GM12878 (cell line): ENCODE results near the gene TYRP1. TPM values are rescaled to one million over a fixed set of nuclear protein-coding genes. Genes with fewer than 3 reads are reported as not detected.

Experiments used
- ATAC-seq: fragments of 200-7000 bp; cut with Tn5 transposase; 3 replicates; pipeline ENCODE4 v1.9.1; 2020; ENCODE audit warnings: mild to moderate bottlenecking, moderate library complexity
- BruUV-seq: library from RNA; stranded (reverse); fragments of 400-500 nt; replicated peaks from 2 replicates; lab custom pipeline; 2021; lab: Mats Ljungman, UMichigan
- CTCF ChIA-PET: fragments of 300-600 bp; sonication (Branson Sonifier 250); formaldehyde crosslinking; extraction: SDS; loops from one replicate; lab custom pipeline; 2021; ENCODE audit warnings: inconsistent platforms; lab: Yijun Ruan, JAX
- POLR2A ChIA-PET: fragments of 350-600 bp; formaldehyde crosslinking; extraction: SDS; loops from one replicate; lab custom pipeline; 2021; ENCODE audit warnings: inconsistent platforms; lab: Charles Lee
- RAD21 ChIA-PET: fragments of 300-600 bp; sonication (Branson Sonifier 250); formaldehyde crosslinking; loops from one replicate; lab custom pipeline; 2023; ENCODE audit warnings: antibody characterized with exemption; ENCODE audit not compliant: unreplicated experiment; lab: Charles Lee
- SMC1A ChIA-PET: fragments of 300-600 bp; sonication (Branson Sonifier 250); formaldehyde crosslinking; loops from one replicate; lab custom pipeline; 2023; ENCODE audit not compliant: unreplicated experiment, uncharacterized antibody; lab: Charles Lee
- DNase-seq: peaks from one replicate; pipeline ENCODE4 v3.0.0-alpha.2; 2011; ENCODE audit warnings: low read depth, low spot score
- FAIRE-seq: peaks from 3 replicates; lab custom pipeline; 2011; peaks lifted over from hg19 to GRCh38; lab: Jason Lieb, UNC
- H2AFZ ChIP-seq: 2 replicates; pipeline ENCODE4 v1.6.0; 2011; ENCODE audit warnings: low read depth, low read length, control low read depth; ENCODE audit not compliant: control insufficient read depth
- H3K27ac ChIP-seq: 2 replicates; pipeline ENCODE4 v1.5.1; 2011; ENCODE audit warnings: control low read depth; ENCODE audit not compliant: control insufficient read depth, insufficient read depth
- H3K27me3 ChIP-seq, 2 experiments: replicated peaks in 1 of 2; 2 replicates each; pipeline versions ENCODE4 v1.6.0 to v1.6.1; 2011; ENCODE audit warnings: low read length in 1 of 2; ENCODE audit not compliant: control insufficient read depth in 2 of 2, insufficient read depth in 2 of 2
- H3K36me3 ChIP-seq, 2 experiments: 2 replicates each; pipeline ENCODE4 v1.5.1; 2011; ENCODE audit warnings: low read length in 1 of 2; ENCODE audit not compliant: control insufficient read depth in 2 of 2, insufficient read depth in 2 of 2
- H3K4me1 ChIP-seq: 2 replicates; pipeline ENCODE4 v1.6.1; 2011; ENCODE audit warnings: mild to moderate bottlenecking, low read length, moderate library complexity, mixed read lengths; ENCODE audit not compliant: control insufficient read depth, insufficient read depth
- H3K4me2 ChIP-seq: 2 replicates; pipeline ENCODE4 v1.6.0; 2011; ENCODE audit warnings: control low read depth; ENCODE audit not compliant: control insufficient read depth, insufficient read depth
- H3K4me3 ChIP-seq: fragments of 200-600 bp; sonication (generic); 2 replicates; pipeline ENCODE4 v1.5.1; 2016
- H3K79me2 ChIP-seq: 2 replicates; pipeline ENCODE4 v1.6.0; 2011; ENCODE audit warnings: low read length; ENCODE audit not compliant: control insufficient read depth, insufficient read depth
- H3K9ac ChIP-seq: 2 replicates; pipeline ENCODE4 v1.8.0; 2011; ENCODE audit warnings: low read length, control low read depth, mixed read lengths; ENCODE audit not compliant: control insufficient read depth, insufficient read depth
- H3K9me3 ChIP-seq: replicated peaks from 3 replicates; pipeline ENCODE4 v1.5.1; 2011; ENCODE audit warnings: mild to moderate bottlenecking, low read length; ENCODE audit not compliant: control insufficient read depth, insufficient read depth
- H4K20me1 ChIP-seq: 2 replicates; pipeline ENCODE4 v1.6.0; 2011; ENCODE audit not compliant: control insufficient read depth, insufficient read depth
- JUND ChIP-seq: IDR thresholded peaks from 2 replicates; pipeline ENCODE4 v1.6.1; 2012; ENCODE audit warnings: low read depth, mild to moderate bottlenecking, low read length, improper control_type of control experiment, moderate library complexity
- KLF5 ChIP-seq: fragments of 450-650 bp; IDR thresholded peaks from 2 replicates; pipeline ENCODE4 v1.6.1; 2014; ENCODE audit warnings: mild to moderate bottlenecking; ENCODE audit not compliant: partially characterized antibody
- MTA2 ChIP-seq: fragments of 450-650 bp; IDR thresholded peaks from 2 replicates; pipeline ENCODE4 v1.6.1; 2016; ENCODE audit warnings: low read depth, mild to moderate bottlenecking, moderate library complexity
- MYB ChIP-seq: fragments of 150-350 bp; IDR thresholded peaks from 2 replicates; pipeline ENCODE4 v1.6.1; 2014; ENCODE audit warnings: mild to moderate bottlenecking, low read depth, low read length, borderline replicate concordance
- NRF1 ChIP-seq: conservative IDR thresholded peaks from 2 replicates; pipeline ENCODE4 v1.6.1; 2011; ENCODE audit warnings: mild to moderate bottlenecking, low read depth, low read length, improper control_type of control experiment
- PAX5 ChIP-seq: IDR thresholded peaks from 2 replicates; pipeline ENCODE4 v1.6.1; 2011; ENCODE audit warnings: low read depth, low read length, borderline replicate concordance
- PML ChIP-seq: IDR thresholded peaks from 2 replicates; pipeline ENCODE4 v1.6.1; 2012; ENCODE audit warnings: low read length, inconsistent platforms
- SMARCA5 ChIP-seq: fragments of 450-650 bp; IDR thresholded peaks from 2 replicates; pipeline ENCODE4 v1.6.1; 2017; ENCODE audit warnings: mild to moderate bottlenecking
- STAT3 ChIP-seq: IDR thresholded peaks from 2 replicates; pipeline ENCODE4 v1.6.1; 2011; ENCODE audit warnings: low read depth, low read length, improper control_type of control experiment
- in situ Hi-C: fragments of 300-500 bp; cut with MboI; formaldehyde crosslinking; loops from 9 replicates; pipeline ENCODE4 v1.14.3; 2018; ENCODE audit warnings: mixed read lengths
- intact Hi-C: fragments of 100-400 bp; cut with micrococcal nuclease; formaldehyde crosslinking; loops from one replicate; pipeline ENCODE4 v1.14.2; 2022; ENCODE audit not compliant: unreplicated experiment
- polyA plus RNA-seq, 11 experiments: library from polyadenylated mRNA; depleted of rRNA in 4 of 11; unstranded in 6 of 11; stranded (reverse) in 5 of 11; fragments of >200 nt; fragmentation: Nextera tagmentation in 4 of 11; fragmentation: Illumina TruSeq in 1 of 11; extraction: Ambion mirVana in 4 of 11; extraction: Trizol in 1 of 11; gene quantifications; 1 replicate in 1 of 11; 2 replicates in 10 of 11; pipeline versions ENCODE4 v1.2.1 to v1.2.3, GENCODE V29; 2011 to 2016; ENCODE audit warnings: inconsistent platforms in 2 of 11, missing spikeins in 2 of 11, low read depth in 1 of 11
- total RNA-seq, 4 experiments: library from RNA; depleted of rRNA in 3 of 4; stranded (reverse); fragments of >200 nt in 3 of 4; fragmentation: Illumina TruSeq in 1 of 4; extraction: Trizol in 1 of 4; gene quantifications; 2 replicates each; pipeline versions ENCODE4 v1.2.1 to v1.2.3, GENCODE V29; 2013 to 2021
- TF ChIP-seq, protein P1 (sequence below): IDR thresholded peaks from 2 replicates; pipeline ENCODE4 v1.6.1; 2011; ENCODE audit warnings: borderline replicate concordance, low read depth, mild to moderate bottlenecking, moderate library complexity, low read length; ENCODE audit not compliant: insufficient read depth, poor library complexity, severe bottlenecking
- TF ChIP-seq, protein P2 (sequence below): fragments of 450-650 bp; IDR thresholded peaks from 2 replicates; pipeline ENCODE4 v1.6.1; 2017; ENCODE audit warnings: borderline replicate concordance
- TF ChIP-seq, protein P3 (sequence below): fragments of 450-650 bp; IDR thresholded peaks from 2 replicates; pipeline ENCODE4 v1.6.1; 2016; ENCODE audit warnings: mild to moderate bottlenecking
- TF ChIP-seq, protein P4 (sequence below): fragments of 450-650 bp; IDR thresholded peaks from 2 replicates; pipeline ENCODE4 v1.6.1; 2016; ENCODE audit warnings: mild to moderate bottlenecking, moderate library complexity, borderline replicate concordance
- TF ChIP-seq, protein P5 (sequence below): fragments of 450-650 bp; formaldehyde crosslinking; IDR thresholded peaks from 2 replicates; pipeline ENCODE4 v1.4.0; 2022; ENCODE audit warnings: mild to moderate bottlenecking, moderate library complexity

Gene TYRP1
- total and polyA plus RNA-seq, 10 of the 15 experiments (the other 5 are each of a cell fraction or from before 2014, with no cell fraction given), result 0.01 TPM; not detected in 9

DNA sequence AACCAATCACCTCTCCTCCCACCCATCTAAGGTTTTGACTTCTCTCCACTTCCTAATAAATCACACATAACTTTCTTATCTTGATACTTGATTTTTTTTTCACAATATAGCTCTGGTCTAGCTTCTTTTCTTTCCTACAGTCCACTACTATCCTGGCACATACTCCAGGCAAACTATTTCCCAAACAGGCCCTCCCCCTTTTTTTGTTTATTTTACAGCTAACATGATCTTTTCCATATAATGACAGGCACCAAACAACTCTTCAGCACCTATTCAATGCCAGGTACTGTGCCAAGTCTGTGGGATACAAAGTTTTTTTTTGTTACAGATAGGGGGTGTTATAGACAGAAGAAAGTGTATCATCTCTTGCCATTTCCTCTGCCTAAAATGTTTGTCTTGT, 7.9 kb downstream of the TYRP1 start:
- Histone ChIP-seq H3K4me1 (no peaks in the 10 kb centered on the region), H3K27me3 (no peaks in the 10 kb centered on the region), H3K9me3 (no peaks in the 10 kb centered on the region), H3K4me2 (no peak overlapping the region), H3K27ac (no peak overlapping the region), H3K36me3 (no peaks in the 10 kb centered on the region), H4K20me1 (no peaks in the 10 kb centered on the region), H2AFZ (no peak overlapping the region), H3K4me3 (no peak overlapping the region), H3K9ac (no peak overlapping the region), H3K79me2 (no peaks in the 10 kb centered on the region)
- ChIA-PET SMC1A (no interaction called here), RAD21 (no interaction called here), POLR2A (no interaction called here), CTCF (interaction anchor here (1.4 kb wide), 1 partner anchor 34 kb away, joined by 3 read pairs; no protein-coding TSS in a partner anchor)
- FAIRE-seq (no peak), ATAC-seq (no peak), DNase-seq (no peak)
- intact Hi-C loops, result no loop called here
- no TSS peak for BruUV-seq
- in situ Hi-C loops, result no loop called here
- TF ChIP-seq, protein P1, sequence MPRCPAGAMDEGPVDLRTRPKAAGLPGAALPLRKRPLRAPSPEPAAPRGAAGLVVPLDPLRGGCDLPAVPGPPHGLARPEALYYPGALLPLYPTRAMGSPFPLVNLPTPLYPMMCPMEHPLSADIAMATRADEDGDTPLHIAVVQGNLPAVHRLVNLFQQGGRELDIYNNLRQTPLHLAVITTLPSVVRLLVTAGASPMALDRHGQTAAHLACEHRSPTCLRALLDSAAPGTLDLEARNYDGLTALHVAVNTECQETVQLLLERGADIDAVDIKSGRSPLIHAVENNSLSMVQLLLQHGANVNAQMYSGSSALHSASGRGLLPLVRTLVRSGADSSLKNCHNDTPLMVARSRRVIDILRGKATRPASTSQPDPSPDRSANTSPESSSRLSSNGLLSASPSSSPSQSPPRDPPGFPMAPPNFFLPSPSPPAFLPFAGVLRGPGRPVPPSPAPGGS, result no peak
- TF ChIP-seq PAX5 (no peak), NRF1 (no peak), MTA2 (no peak), SMARCA5 (no peak), JUND (no peak), MYB (no peak), KLF5 (no peak), PML (no peak), STAT3 (no peak)
- TF ChIP-seq, protein P2, sequence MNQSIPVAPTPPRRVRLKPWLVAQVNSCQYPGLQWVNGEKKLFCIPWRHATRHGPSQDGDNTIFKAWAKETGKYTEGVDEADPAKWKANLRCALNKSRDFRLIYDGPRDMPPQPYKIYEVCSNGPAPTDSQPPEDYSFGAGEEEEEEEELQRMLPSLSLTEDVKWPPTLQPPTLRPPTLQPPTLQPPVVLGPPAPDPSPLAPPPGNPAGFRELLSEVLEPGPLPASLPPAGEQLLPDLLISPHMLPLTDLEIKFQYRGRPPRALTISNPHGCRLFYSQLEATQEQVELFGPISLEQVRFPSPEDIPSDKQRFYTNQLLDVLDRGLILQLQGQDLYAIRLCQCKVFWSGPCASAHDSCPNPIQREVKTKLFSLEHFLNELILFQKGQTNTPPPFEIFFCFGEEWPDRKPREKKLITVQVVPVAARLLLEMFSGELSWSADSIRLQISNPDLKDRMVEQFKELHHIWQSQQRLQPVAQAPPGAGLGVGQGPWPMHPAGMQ, result no peak
- TF ChIP-seq, protein P3, sequence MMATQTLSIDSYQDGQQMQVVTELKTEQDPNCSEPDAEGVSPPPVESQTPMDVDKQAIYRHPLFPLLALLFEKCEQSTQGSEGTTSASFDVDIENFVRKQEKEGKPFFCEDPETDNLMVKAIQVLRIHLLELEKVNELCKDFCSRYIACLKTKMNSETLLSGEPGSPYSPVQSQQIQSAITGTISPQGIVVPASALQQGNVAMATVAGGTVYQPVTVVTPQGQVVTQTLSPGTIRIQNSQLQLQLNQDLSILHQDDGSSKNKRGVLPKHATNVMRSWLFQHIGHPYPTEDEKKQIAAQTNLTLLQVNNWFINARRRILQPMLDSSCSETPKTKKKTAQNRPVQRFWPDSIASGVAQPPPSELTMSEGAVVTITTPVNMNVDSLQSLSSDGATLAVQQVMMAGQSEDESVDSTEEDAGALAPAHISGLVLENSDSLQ, result no peak
- TF ChIP-seq, protein P4, sequence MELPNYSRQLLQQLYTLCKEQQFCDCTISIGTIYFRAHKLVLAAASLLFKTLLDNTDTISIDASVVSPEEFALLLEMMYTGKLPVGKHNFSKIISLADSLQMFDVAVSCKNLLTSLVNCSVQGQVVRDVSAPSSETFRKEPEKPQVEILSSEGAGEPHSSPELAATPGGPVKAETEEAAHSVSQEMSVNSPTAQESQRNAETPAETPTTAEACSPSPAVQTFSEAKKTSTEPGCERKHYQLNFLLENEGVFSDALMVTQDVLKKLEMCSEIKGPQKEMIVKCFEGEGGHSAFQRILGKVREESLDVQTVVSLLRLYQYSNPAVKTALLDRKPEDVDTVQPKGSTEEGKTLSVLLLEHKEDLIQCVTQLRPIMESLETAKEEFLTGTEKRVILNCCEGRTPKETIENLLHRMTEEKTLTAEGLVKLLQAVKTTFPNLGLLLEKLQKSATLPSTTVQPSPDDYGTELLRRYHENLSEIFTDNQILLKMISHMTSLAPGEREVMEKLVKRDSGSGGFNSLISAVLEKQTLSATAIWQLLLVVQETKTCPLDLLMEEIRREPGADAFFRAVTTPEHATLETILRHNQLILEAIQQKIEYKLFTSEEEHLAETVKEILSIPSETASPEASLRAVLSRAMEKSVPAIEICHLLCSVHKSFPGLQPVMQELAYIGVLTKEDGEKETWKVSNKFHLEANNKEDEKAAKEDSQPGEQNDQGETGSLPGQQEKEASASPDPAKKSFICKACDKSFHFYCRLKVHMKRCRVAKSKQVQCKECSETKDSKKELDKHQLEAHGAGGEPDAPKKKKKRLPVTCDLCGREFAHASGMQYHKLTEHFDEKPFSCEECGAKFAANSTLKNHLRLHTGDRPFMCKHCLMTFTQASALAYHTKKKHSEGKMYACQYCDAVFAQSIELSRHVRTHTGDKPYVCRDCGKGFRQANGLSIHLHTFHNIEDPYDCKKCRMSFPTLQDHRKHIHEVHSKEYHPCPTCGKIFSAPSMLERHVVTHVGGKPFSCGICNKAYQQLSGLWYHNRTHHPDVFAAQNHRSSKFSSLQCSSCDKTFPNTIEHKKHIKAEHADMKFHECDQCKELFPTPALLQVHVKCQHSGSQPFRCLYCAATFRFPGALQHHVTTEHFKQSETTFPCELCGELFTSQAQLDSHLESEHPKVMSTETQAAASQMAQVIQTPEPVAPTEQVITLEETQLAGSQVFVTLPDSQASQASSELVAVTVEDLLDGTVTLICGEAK, result no peak
- TF ChIP-seq, protein P5, sequence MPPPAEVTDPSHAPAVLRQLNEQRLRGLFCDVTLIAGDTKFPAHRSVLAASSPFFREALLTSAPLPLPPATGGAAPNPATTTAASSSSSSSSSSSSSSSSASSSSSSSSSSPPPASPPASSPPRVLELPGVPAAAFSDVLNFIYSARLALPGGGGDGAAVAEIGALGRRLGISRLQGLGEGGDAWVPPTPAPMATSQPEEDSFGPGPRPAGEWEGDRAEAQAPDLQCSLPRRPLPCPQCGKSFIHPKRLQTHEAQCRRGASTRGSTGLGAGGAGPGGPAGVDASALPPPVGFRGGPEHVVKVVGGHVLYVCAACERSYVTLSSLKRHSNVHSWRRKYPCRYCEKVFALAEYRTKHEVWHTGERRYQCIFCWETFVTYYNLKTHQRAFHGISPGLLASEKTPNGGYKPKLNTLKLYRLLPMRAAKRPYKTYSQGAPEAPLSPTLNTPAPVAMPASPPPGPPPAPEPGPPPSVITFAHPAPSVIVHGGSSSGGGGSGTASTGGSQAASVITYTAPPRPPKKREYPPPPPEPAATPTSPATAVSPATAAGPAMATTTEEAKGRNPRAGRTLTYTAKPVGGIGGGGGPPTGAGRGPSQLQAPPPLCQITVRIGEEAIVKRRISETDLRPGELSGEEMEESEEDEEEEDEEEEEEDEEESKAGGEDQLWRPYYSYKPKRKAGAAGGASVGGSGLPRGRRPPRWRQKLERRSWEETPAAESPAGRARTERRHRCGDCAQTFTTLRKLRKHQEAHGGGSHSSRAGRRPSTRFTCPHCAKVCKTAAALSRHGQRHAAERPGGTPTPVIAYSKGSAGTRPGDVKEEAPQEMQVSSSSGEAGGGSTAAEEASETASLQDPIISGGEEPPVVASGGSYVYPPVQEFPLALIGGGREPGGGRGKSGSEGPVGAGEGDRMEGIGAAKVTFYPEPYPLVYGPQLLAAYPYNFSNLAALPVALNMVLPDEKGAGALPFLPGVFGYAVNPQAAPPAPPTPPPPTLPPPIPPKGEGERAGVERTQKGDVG, result no peak
